Mesothelial cell of epicardium (in vitro differentiated cells): ENCODE measurements around the gene ALMS1. TPM values are rescaled to one million over a fixed set of nuclear protein-coding genes. Genes with fewer than 3 reads are reported as not detected.

Experiments used
- DNase-seq, 2 experiments: peaks; one replicate each; pipeline ENCODE4 v3.0.0; 2021; ENCODE audit warnings: low spot score in 2 of 2; ENCODE audit not compliant: unreplicated experiment in 2 of 2
- H3K27ac Mint-ChIP-seq: 2 replicates; pipeline ENCODE4 v1.8.0; 2021; ENCODE audit warnings: mixed read lengths
- H3K27me3 Mint-ChIP-seq: 2 replicates; pipeline ENCODE4 v1.8.0; 2021; ENCODE audit warnings: low read depth, mixed read lengths
- H3K36me3 Mint-ChIP-seq: 2 replicates; pipeline ENCODE4 v1.8.0; 2021; ENCODE audit warnings: mixed read lengths
- H3K4me1 Mint-ChIP-seq: 2 replicates; pipeline ENCODE4 v1.8.0; 2021; ENCODE audit warnings: mixed read lengths
- H3K4me3 Mint-ChIP-seq: 2 replicates; pipeline ENCODE4 v1.8.0; 2021; ENCODE audit warnings: mild to moderate bottlenecking, moderate library complexity, mixed read lengths
- H3K9me3 Mint-ChIP-seq: 2 replicates; pipeline ENCODE4 v1.8.0; 2021; ENCODE audit warnings: mixed read lengths
- CTCF ChIP-seq: fragments of 200-600 bp; sonication (generic); IDR thresholded peaks from one replicate; pipeline ENCODE4 v1.5.0; 2021; ENCODE audit warnings: antibody characterized with exemption; ENCODE audit not compliant: unreplicated experiment
- total RNA-seq: library from RNA; stranded (reverse); gene quantifications from 3 replicates; pipeline ENCODE4 v1.2.1, GENCODE V29; 2021

ALMS1 gene
- total RNA-seq, 1 donor from 2014 or later = 42.2 TPM

- no peak for TF ChIP-seq CTCF
- Mint-ChIP-seq H3K4me3 (no peak overlapping the region), H3K36me3 (peaks cover 16% of the 10 kb centered on the region), H3K27me3 (no peaks in the 10 kb centered on the region), H3K9me3 (no peaks in the 10 kb centered on the region), H3K27ac (no peak overlapping the region), H3K4me1 (no peaks in the 10 kb centered on the region)
- DNase-seq = no peak
These were observed 38.3 kb downstream of the ALMS1 start for GRCh38 chr2:73423913-73424312.

- Mint-ChIP-seq H3K4me1 (peaks cover 4% of the 10 kb centered on the region), H3K9me3 (no peaks in the 10 kb centered on the region), H3K36me3 (peaks cover 22% of the 10 kb centered on the region), H3K4me3 (no peak overlapping the region), H3K27ac (no peak overlapping the region), H3K27me3 (no peaks in the 10 kb centered on the region)
- no peak for TF ChIP-seq CTCF
- DNase-seq = no peak
These were observed 40.5 kb downstream of the ALMS1 start for GRCh38 chr2:73426176-73426575.

GRCh38 chr2:73436019-73436418, 50.4 kb downstream of the ALMS1 start:
- Mint-ChIP-seq H3K4me3 (no peak overlapping the region), H3K9me3 (no peaks in the 10 kb centered on the region), H3K36me3 (peaks cover 9% of the 10 kb centered on the region), H3K27ac (no peak overlapping the region), H3K27me3 (no peaks in the 10 kb centered on the region), H3K4me1 (peaks cover 1% of the 10 kb centered on the region)
- no peak for DNase-seq
- TF ChIP-seq CTCF = no peak

GRCh38 chr2:73444202-73444601, 58.6 kb downstream of the ALMS1 start:
- Mint-ChIP-seq H3K9me3 (no peaks in the 10 kb centered on the region), H3K4me3 (no peak overlapping the region), H3K27ac (no peak overlapping the region), H3K4me1 (peaks cover 7% of the 10 kb centered on the region), H3K36me3 (peaks cover 34% of the 10 kb centered on the region), H3K27me3 (no peaks in the 10 kb centered on the region)
- no peak for TF ChIP-seq CTCF
- no peak for DNase-seq

- Mint-ChIP-seq H3K4me3 (no peak overlapping the region), H3K4me1 (peaks cover 7% of the 10 kb centered on the region), H3K27ac (no peak overlapping the region), H3K9me3 (no peaks in the 10 kb centered on the region), H3K27me3 (no peaks in the 10 kb centered on the region), H3K36me3 (peaks cover 45% of the 10 kb centered on the region)
- no peak for TF ChIP-seq CTCF
- DNase-seq = no peak
These were observed 63.2 kb downstream of the ALMS1 start for GRCh38 chr2:73448856-73449255.

GRCh38 chr2:73449404-73449803, 63.8 kb downstream of the ALMS1 start:
- Mint-ChIP-seq H3K27me3 (no peaks in the 10 kb centered on the region), H3K27ac (no peak overlapping the region), H3K4me1 (peaks cover 7% of the 10 kb centered on the region), H3K4me3 (no peak overlapping the region), H3K36me3 (peaks cover 45% of the 10 kb centered on the region), H3K9me3 (no peaks in the 10 kb centered on the region)
- TF ChIP-seq CTCF = no peak
- no peak for DNase-seq
